Jurkat, Clone E6-1 (cell line): ENCODE data around the gene SMPD2. TPM values are rescaled to one million over a fixed set of nuclear protein-coding genes. Genes with fewer than 3 reads are reported as not detected.

Experiments
- DNase-seq: peaks from one replicate; pipeline ENCODE4 v3.0.0-alpha.2; 2011; ENCODE audit warnings: low read depth, low spot score
- H3K4me3 ChIP-seq: 2 replicates; pipeline ENCODE4 v1.5.1; 2011; ENCODE audit warnings: mild to moderate bottlenecking, low read length, control low read depth, moderate library complexity
- polyA plus RNA-seq: library from polyadenylated mRNA; unstranded; fragments of >200 nt; gene quantifications from one replicate; pipeline ENCODE4 v1.2.1, GENCODE V29; 2012; ENCODE audit warnings: missing spikeins; ENCODE audit not compliant: insufficient read length, insufficient read depth

Gene SMPD2, protein sequence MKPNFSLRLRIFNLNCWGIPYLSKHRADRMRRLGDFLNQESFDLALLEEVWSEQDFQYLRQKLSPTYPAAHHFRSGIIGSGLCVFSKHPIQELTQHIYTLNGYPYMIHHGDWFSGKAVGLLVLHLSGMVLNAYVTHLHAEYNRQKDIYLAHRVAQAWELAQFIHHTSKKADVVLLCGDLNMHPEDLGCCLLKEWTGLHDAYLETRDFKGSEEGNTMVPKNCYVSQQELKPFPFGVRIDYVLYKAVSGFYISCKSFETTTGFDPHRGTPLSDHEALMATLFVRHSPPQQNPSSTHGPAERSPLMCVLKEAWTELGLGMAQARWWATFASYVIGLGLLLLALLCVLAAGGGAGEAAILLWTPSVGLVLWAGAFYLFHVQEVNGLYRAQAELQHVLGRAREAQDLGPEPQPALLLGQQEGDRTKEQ
- 21.8 TPM for polyA plus RNA-seq

DNA sequence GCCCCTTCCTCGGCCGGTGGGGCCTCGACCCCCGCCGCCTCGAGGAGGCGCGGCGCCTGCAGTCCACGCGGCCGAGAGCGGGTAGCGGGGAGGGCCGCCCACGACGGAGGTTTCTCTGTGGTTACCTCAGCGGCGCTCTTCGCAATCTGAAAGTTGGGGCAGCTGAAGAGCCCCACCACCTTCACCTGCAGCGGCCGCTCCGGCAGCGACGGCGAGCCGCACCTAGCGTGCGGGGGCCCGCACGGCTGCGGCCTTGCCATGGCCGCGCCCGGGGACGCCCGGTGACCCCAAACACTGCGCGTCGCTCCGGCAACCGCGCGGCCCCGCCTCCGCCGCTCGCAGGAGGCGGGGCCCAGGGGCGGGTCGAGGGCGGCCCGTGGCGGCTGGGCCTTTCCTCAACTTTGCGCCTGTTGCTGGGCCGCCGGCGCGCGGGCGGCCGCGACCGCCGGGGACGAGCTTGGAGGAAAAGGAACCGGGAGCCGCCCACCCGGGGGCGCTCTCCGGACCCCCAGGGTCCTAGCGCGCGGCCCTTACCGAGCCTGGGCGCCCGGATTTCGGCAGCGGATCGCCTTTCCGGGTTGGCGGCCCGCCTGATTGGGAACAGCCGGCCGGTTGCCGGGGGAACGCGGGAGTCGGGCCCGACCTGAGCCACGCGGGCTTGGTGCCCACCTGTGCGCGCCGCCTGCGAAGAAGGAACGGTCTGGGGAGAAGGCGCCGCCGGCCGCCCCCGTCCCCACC is at the start of gene SMPD2, which contains the start of gene PPIL6:
Gene SMPD2 (plus strand): TSS at position 394 of the 738 bp plus-strand sequence. CDS start 398 bp downstream, outside the sequence.
Gene PPIL6 (minus strand): TSS at position 298 of the 738 bp plus-strand sequence. CDS start 38 bp downstream, at position 260.
- peak; percentile 68 for DNase-seq
- H3K4me3 ChIP-seq: peak within 1 kb of the TSS; percentile 85

DNA sequence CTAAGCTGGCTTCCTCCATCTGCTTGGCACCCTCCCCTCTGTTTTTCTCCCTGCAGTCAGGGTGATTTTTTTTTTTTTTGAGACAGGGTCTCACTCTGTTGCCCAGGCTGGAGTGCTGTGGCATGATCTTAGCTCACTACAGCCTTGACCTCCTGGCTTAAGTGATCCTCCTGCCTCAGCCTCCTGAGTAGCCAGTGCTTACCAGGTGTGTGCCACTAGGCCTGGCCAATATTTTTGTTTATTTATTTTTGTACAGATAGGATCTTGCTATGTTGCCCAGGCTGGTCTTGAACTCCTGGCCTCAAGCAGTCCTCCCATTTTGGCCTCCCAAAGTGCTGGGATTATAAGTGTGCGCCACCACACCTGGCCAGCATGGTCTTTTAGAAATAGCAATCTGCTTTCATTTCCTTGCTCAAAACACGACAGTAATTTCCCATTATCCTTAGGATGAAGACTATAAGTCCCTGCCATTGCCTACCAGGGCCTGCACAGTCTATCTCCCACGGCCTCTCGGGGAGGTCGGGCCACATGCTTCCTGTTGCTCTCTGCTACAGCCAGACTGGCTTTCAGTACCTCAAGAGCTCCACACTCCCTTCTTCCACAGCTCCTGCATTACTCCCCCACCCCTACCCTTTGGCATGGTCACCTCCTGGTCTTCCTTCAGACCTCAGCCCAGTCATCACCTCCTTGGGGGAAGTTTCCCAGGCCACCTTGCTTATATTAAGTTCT is 47.2 kb upstream of the SMPD2 start:
- H3K4me3 ChIP-seq: no peak overlapping the region
- DNase-seq: no peak

DNA sequence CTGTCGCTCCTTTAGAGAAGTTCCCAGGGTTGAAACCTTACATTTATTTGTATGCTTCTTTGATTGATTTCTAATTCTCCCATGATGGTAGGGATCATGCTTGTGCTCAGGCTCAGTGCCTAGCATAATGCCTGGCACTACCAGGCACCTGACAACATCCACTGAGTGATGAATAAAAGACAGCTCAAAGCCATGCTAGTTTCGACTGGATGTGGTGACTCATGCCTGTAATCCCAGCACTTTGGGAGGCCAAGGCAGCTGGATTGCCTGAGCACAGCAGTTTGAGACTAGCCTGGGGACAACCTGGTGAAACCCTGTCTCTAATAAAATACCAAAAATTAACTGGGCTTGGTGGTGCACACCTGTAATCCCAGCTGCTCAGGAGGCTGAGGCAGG is 46.6 kb upstream of the SMPD2 start:
- DNase-seq: no peak
- no peak overlapping the region for H3K4me3 ChIP-seq

DNA sequence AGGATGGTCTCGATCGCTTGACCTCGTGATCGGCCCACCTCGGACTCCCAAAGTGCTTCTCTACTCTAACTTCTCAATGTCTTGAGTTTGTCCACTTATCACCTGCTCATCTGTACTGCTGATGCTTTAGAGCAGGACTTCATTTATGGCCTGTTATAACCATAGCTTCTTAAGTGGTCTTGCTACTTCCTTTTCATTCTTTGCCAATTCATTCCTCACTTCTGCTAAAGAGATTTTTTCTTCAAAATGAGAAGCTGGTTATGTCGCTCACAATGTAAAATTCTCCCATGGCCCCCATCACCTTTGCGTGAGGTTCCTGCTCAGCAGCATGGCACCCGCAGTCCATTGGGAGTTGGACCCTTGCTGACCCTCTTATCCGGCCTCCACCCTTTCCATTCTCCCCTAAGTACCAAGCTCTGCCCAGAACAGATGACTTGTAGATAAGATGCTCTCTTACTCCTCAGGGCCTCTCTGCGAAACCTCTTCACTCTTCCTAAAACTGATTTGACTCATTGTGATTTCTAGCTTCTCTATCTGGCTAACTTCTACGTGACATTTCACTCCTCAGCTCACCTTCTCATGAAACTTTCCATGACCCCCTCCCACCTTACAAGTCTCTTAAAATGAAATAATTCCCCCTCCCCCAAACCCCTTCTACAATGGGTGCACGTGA is 44.3 kb upstream of the SMPD2 start:
- H3K4me3 ChIP-seq: no peak overlapping the region
- no peak for DNase-seq

DNA sequence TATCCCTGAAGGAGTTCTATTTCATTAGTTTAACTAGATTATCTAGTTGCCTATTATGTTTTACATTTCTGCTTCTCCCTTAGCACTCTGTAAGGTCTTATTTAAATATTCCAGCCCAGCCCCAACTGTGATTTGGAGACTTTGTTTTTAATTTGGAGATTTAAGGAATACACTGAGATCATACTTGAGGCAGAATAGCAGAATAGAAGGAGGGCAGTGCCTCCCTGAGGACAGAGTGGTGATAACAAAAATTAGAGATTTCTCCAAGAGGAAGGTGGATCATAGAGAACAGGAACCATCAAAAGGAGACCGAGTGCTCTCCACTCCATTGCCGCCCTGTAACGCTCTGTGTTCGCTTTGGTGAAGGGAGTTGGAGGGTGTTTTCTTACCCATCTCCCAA is 43.5 kb upstream of the SMPD2 start:
- DNase-seq: no peak
- H3K4me3 ChIP-seq: no peak overlapping the region

DNA sequence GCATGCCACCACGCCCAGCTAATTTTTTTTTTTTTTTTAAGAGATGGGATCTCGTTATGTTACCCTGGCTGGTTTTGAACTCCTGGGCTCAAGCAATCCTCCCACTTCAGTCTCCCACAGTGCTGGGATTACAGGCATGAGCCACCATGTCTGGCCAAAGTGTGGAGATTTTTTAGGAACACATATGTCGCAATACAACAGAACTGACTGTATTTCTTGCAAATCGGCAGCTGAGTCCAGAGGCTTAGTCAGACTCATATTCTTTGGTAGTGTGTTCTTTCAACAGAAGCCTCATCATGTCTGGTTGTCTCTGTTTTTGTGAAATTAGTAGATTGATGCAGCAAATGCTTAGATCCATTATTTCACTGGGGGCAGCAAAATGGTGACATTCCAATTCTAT is 34.3 kb upstream of the SMPD2 start:
- no peak for DNase-seq
- H3K4me3 ChIP-seq: no peak overlapping the region

DNA sequence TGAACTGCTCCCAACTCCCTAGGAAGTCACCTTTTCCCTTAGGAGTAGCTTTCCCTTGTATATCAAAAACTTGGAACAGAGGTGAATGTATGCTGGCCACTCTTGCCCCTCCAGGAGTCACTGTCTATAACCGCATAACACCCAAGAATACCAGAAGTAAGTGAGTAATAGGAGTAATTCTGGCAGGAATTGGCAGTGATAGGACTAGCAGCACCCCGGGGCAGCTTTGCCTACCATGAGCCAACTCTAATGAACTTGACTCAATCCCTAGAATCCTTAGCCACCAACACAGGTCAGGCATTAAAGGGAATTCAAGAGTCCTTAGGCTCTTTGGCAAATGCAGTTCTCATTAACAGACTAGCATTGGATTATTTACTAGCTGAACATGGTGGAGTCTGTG is 29.5 kb upstream of the SMPD2 start:
- H3K4me3 ChIP-seq: no peak overlapping the region
- no peak for DNase-seq

DNA sequence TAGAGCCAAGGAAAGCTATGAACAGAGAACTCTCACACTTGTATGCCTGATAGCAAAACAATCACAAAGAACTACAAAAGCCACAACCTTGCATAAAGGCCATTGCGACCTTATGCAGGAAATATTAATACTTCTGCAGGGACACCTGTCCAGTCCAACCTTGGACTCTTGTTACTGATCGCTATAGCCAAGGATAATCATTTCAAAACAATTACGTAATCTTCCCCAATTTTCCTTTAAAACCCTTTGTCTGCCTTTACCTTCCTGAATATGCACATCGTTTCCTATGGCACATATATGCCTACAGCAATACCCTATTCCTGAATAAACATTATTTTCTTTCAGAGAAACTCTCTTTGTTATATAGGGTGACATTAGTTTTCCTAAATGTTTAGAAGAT is 22.9 kb upstream of the SMPD2 start:
- no peak for DNase-seq
- no peak overlapping the region for H3K4me3 ChIP-seq

DNA sequence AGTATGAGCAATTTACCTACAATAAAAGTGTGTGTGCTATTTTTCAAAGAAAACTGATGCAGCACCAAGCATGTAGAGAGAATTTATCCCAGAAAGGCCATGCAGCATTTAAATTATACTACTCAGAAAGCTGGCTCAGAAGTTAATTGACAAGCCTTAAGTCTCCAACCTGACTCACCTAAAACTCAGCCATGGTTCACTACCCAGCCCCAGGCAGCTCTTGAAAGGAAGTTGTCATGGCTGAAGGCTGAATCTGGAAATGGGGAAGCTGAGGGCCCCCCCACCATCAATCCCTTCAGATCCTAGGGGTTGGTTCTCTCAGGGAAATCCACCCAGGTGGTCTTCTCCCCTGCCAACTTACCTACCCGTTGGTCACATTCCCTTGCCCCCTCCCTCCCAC is 19.8 kb upstream of the SMPD2 start:
- no peak overlapping the region for H3K4me3 ChIP-seq
- DNase-seq: no peak

DNA sequence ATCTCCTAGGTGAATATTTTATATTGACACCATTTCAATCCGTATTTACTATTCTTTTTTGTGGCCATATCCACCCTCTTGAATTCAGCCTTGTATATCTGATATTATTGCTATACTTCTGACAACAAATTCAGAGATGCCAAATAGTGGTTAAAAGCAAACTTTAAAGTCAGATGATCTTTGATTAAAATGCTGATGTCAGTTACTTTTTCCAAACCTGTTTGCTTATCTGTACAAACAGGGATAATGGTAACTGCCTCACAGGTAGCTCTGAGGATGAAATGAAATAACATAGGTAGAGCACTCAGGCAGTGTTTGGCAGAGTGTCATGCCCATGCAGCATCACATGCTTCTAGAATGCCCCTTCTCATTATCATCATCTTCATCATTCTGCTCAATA is 19.3 kb upstream of the SMPD2 start:
- H3K4me3 ChIP-seq: no peak overlapping the region
- DNase-seq: no peak

DNA sequence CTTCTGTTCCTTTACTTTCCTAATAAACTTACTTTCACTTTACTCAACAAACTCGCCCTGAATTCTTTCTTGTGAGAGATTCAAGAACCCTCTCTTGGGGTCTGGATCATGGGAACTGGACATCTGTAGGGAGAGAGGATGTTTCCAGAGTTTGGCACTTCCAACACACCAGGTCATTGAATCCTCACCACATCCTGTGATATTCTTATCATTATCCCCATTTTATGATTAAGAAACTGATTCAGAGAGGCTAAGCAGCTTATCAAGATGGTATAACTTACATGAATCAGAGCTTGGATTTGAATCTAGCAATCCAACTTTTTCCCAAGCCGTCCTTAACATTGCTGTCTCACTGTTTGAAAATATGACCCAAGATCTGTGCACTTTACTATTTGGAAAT is 15.6 kb upstream of the SMPD2 start:
- H3K4me3 ChIP-seq: no peak overlapping the region
- no peak for DNase-seq

DNA sequence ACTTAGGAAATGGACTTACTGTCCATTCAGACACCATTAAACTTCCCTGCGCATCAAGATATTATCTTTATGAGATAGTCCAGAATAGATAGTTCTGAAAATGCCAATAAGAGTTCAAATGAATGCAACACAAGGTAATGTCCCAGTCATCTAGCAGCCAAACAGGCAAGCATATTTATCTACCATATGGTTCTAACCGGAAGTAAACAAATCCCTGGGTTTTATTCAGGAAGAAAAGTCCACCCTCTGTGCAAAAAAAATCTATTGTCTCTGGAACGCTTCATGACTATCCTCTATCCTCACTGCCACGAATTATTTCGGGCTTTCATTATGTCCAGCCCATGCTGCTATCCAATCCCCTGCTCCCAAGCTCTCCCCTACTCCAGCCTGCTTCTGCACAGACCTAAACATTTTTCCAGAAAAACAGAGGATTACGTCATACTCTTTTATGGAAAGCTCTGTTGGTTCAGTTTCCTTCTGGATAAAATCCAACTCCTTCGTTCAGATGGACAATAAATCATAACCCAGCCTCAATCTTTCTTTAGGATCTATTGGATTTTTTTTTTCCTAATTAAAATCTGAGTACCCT is 11.5 kb upstream of the SMPD2 start:
- no peak for DNase-seq
- no peak overlapping the region for H3K4me3 ChIP-seq

DNA sequence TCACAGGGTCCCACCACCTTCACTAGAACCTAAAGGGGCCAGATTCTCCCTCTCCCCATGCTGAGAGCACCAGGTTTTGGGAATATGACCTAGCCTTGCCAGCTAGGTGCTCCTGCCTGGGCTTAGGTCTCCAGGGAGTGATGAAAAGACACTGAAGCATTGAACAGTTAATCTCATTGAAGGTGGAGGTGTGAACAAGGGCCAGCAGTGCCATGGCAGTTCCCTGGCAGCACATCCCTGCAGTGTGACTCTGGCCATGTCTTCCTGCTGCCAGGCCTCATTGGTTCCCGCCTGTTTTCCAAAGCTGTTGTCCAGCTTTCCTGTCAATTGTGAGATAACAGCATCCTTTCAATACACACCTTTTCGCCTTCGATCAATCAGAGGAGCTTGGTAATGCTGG is 11.0 kb upstream of the SMPD2 start:
- no peak overlapping the region for H3K4me3 ChIP-seq
- no peak for DNase-seq

DNA sequence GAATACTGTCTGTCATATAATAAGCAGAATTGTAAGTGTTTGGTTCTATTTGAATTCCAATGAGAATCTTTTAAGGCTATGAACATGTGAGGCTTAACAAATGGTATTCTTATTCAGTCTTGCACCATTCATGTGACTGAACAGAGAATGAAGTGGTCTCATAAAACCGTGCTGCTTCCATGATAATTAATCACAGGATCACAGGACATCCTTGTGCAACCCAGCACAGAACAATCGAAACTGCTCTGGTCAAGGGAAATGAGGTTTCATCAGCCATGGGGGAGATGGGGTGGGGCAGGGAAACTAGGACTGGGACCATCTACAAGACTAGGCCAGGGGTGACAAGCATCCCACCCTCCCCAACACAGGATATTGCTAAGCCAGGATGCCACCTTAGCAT is 6.1 kb upstream of the SMPD2 start:
- H3K4me3 ChIP-seq: no peak overlapping the region
- no peak for DNase-seq

DNA sequence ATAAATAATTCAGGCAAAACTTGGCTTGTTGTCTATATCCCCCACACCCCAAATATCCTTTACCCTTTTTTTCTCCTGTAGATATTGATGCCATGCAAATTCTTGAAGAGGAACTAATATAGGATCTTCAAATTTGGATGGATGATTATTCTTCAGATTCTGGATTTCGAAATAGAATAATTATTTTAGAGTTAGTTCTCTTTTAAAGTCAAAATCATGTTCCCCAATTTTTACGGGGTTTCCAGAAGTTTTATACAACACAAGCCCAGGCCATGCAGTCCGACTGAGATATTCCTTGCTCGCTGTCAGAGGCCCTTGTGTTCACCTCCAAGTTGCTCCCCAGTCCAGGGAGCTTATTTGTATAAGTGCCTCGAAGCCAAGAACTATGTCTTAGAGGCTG is 4.5 kb upstream of the SMPD2 start:
- no peak overlapping the region for H3K4me3 ChIP-seq
- DNase-seq: no peak

DNA sequence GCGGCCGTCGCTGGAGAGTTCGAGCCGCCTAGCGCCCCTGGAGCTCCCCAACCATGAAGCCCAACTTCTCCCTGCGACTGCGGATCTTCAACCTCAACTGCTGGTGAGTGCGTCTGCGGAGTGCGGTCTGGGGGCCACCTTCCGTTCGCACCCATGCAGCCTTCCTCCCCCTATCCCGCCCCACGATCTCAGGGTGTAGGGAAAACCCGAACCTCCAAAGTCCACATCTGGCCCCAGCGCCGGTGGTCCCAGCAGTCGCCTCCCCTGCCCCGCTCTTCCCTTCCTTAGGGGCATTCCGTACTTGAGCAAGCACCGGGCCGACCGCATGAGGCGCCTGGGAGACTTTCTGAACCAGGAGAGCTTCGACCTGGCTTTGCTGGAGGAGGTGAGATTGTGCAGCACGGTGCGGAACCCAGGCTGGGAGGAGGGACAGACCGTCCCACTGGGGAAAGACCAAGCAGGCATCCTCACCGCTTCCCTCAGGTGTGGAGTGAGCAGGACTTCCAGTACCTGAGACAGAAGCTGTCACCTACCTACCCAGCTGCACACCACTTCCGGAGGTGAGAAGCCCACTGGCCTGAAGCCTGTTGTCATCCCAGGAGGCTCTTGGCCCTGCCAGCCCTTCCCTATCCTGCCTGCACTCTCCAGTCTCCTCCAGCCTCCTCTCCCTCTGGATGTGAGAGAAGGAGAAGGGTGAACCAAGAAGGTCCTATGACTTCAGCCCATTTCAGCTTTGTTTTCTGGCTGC is 719 bp downstream of the SMPD2 start:
- peak overlapping the region; percentile 85 for H3K4me3 ChIP-seq
- peak; percentile 18 for DNase-seq

DNA sequence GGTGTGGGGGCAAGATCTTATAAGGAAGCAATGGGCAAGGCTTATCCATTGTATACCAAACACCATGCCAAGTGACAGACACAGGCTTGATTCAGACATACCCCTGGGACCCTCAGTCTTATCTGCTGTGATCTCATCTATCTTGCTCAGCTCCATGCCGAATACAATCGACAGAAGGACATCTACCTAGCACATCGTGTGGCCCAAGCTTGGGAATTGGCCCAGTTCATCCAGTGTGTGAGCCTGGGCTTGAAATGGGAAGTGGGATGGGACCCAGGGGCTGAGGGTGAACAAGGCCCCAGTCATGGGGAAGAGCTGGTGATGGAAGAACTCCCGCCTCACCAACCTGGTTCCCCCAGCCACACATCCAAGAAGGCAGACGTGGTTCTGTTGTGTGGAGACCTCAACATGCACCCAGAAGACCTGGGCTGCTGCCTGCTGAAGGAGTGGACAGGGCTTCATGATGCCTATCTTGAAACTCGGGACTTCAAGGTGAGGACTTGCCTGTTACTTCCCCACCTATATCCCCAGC is 1.9 kb downstream of the SMPD2 start:
- DNase-seq: no peak
- H3K4me3 ChIP-seq: no peak overlapping the region

DNA sequence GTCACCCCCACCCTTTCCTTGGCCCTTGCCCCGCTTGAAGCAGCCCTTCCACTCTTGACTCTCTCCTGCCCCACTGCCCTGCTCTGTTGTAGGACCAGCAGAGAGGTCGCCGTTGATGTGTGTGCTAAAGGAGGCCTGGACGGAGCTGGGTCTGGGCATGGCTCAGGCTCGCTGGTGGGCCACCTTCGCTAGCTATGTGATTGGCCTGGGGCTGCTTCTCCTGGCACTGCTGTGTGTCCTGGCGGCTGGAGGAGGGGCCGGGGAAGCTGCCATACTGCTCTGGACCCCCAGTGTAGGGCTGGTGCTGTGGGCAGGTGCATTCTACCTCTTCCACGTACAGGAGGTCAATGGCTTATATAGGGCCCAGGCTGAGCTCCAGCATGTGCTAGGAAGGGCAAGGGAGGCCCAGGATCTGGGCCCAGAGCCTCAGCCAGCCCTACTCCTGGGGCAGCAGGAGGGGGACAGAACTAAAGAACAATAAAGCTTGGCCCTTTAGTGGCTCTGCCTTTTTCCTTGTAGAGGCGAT is 3.0 kb downstream of the SMPD2 start:
- H3K4me3 ChIP-seq: no peak overlapping the region
- no peak for DNase-seq
